Upper lobe of right lung (tissue), 1 donor: Measurements from ENCODE around the gene CBFA2T3. TPM values are rescaled to one million over a fixed set of nuclear protein-coding genes. Genes with fewer than 3 reads are reported as not detected.

Source experiments
- ATAC-seq: fragments of 200-7000 bp; cut with Tn5 transposase; one replicate; pipeline ENCODE4 v1.9.1; 2020; ENCODE audit warnings: mild to moderate bottlenecking, moderate library complexity
- DNase-seq: peaks from one replicate; pipeline ENCODE4 v3.0.0-alpha.2; 2020
- H3K27ac ChIP-seq: fragments of 200-600 bp; one replicate; pipeline ENCODE4 v1.8.0; 2022
- H3K27me3 ChIP-seq: fragments of 200-600 bp; one replicate; pipeline ENCODE4 v1.8.0; 2022; ENCODE audit warnings: mild to moderate bottlenecking
- H3K36me3 ChIP-seq: fragments of 200-600 bp; one replicate; pipeline ENCODE4 v1.8.0; 2022
- H3K4me1 ChIP-seq: fragments of 200-600 bp; one replicate; pipeline ENCODE4 v1.8.0; 2022
- H3K4me3 ChIP-seq: fragments of 200-600 bp; one replicate; pipeline ENCODE4 v1.8.0; 2022; ENCODE audit warnings: mild to moderate bottlenecking
- H3K9me3 ChIP-seq: fragments of 200-600 bp; one replicate; pipeline ENCODE4 v1.8.0; 2022
- CTCF ChIP-seq: fragments of 200-600 bp; IDR thresholded peaks from one replicate; pipeline ENCODE4 v1.8.0; 2022; ENCODE audit warnings: antibody characterized with exemption
- intact Hi-C: fragments of 100-400 bp; cut with DNase I; formaldehyde crosslinking; loops from one replicate; pipeline ENCODE4 v1.11.0; 2022
- total RNA-seq: library from RNA; stranded (reverse); fragmentation: NEBNext Ultra II Directional; extraction: Animal tissue kit (Norgen Biotek cat#: 25700); gene quantifications from one replicate; pipeline ENCODE4 v1.2.1, GENCODE V29; 2021
- donor health status: DM: no; HTN: yes; CAD: no; lungs with severe emphysema.

CBFA2T3 gene
- total RNA-seq, 1 donor from 2014 or later: 19.0 TPM

DNA sequence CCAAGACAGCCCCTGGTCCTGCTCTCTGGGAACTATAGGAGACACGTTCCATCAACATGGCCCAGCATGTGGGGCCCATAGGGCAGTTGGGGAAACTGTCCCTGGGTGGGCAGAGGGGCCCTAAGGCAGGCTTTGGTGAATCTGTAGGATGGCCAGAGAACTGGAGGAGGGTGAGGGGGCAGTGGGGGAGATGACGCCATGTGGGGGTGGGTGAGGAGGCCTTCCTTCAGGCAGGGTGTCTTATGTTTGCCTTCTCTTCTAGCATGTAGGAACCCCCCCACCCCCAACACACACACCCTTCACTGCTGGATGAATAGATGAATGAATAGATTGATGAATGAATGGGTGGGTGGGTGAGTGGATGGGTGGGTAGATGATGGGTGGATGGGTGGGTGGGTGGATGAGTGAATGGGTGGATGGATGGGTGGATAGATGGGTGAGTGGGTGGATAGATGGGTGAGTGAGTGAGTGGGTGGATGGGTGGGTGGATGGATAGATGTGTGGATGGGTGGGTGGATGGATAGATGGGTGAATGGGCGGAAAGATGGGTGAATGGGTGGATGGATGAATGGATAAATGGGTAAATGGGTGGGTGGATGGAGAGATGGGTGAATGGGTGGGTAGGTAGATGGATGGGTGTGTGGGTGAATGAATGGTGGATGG lies 2.5 kb upstream of the CBFA2T3 start:
- peaks cover 17% of the 10 kb centered on the region for H3K27me3 ChIP-seq
- intact Hi-C loops: no loop called here

GRCh38 chr16:88978608-88979346 lies 1.8 kb upstream of the CBFA2T3 start:
- peaks cover 17% of the 10 kb centered on the region for H3K27me3 ChIP-seq
- DNase-seq: no peak
- no peaks in the 10 kb centered on the region for H3K9me3 ChIP-seq
- H3K36me3 ChIP-seq: no peaks in the 10 kb centered on the region
- peaks cover 23% of the 10 kb centered on the region for H3K4me1 ChIP-seq
- H3K27ac ChIP-seq: no peak overlapping the region
- intact Hi-C loops: no loop called here
- TF ChIP-seq CTCF: no peak
- no peak overlapping the region for H3K4me3 ChIP-seq
- ATAC-seq: no peak

More for the DNA sequence above, 2.5 kb upstream of the CBFA2T3 start:
- peaks cover 23% of the 10 kb centered on the region for H3K4me1 ChIP-seq
- H3K4me3 ChIP-seq: no peak overlapping the region
- no peak for DNase-seq
- no peaks in the 10 kb centered on the region for H3K36me3 ChIP-seq
- no peak overlapping the region for H3K27ac ChIP-seq
- ATAC-seq: no peak
- no peaks in the 10 kb centered on the region for H3K9me3 ChIP-seq
- TF ChIP-seq CTCF: no peak

DNA sequence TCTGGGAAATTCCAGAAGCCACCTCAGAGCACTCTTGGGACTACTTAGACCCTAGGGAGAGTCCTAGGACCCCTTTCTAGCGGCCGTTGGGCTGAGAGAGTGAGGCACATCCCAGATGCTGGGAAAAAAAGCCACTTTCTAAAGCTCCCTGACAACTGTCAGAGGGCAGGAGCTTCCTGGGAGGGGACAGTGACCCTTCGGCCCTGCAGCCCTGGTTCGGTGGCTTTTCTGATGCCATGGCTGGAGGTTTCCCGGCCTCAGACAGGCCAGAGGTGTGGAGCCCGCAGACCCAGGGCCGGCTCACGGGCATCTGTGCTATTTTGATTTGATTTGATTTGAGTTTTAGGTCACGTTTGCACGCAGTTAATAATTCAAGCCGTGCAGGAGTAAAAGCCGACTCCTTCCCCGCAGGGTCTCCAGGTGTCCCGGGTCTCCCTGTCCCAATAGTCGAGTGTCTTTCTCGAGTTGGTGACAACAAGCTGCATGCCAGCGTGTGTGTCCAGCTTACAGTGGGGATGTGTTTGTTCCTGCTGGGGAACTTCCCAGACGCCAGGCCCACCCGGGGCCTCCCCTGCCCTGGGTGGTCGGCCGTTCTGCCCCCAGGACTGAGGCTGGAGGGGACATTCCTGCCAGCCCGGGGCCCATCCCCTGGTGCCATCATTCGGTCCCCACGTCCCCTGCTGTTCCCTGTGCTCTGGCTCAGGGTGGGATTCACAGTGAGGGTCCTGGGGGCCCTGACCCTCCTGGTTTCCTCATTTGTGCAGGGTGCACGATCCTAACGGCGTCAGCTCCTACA lies 1.0 kb upstream of the CBFA2T3 start:
- Histone ChIP-seq H3K27ac (no peak overlapping the region), H3K27me3 (peaks cover 17% of the 10 kb centered on the region), H3K9me3 (no peaks in the 10 kb centered on the region), H3K4me1 (peaks cover 23% of the 10 kb centered on the region), H3K4me3 (no peak overlapping the region), H3K36me3 (no peaks in the 10 kb centered on the region)
- DNase-seq (no peak), ATAC-seq (no peak)
- intact Hi-C loops: no loop called here
- TF ChIP-seq CTCF: no peak

DNA sequence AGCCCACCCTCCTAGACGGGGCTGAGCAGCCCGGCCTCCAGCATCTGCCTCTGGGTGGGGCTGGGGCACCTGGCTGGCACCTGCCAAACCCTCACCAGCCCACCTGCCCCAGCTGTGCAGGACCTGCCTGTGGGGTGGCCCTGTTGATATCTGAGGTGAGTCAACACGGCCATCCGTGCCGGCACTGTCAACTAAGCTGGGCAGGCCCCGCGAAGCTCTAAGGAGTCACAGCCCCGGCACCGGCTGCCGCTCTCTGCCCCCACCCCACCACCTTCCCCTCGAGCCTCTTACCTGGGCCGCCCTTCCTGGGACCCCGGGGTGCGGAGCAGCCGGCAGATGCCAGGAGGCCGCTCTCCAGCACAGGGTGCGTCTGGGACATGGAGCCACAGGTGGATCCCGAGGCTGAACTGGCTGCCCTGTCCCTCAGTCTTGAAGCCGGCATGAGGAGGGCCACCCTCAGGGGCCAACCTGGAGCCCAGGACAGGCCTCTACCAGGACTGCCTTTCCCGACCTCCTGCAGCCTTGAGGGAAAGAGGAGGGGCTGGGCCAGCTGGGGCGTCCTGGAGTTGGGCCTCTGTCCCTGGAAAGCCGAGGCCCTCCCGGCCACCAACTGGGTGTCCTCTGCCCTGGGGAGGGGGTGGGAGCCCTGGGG lies 515 bp downstream of the CBFA2T3 start:
- no peak for DNase-seq
- ATAC-seq: no peak
- H3K27ac ChIP-seq: peak overlapping the region; percentile 36
- peaks cover 17% of the 10 kb centered on the region for H3K27me3 ChIP-seq
- H3K9me3 ChIP-seq: no peaks in the 10 kb centered on the region
- peaks cover 23% of the 10 kb centered on the region for H3K4me1 ChIP-seq
- TF ChIP-seq CTCF: no peak
- H3K4me3 ChIP-seq: peak overlapping the region; percentile 37
- intact Hi-C loops: no loop called here
- H3K36me3 ChIP-seq: no peaks in the 10 kb centered on the region

GRCh38 chr16:88975511-88976061 lies 1.4 kb downstream of the CBFA2T3 start:
- peak overlapping the region; percentile 37 for H3K4me3 ChIP-seq
- H3K36me3 ChIP-seq: no peaks in the 10 kb centered on the region
- intact Hi-C loops: no loop called here
- DNase-seq: no peak
- no peak overlapping the region for H3K27ac ChIP-seq
- no peaks in the 10 kb centered on the region for H3K9me3 ChIP-seq
- no peak for ATAC-seq
- peaks cover 17% of the 10 kb centered on the region for H3K27me3 ChIP-seq
- peaks cover 23% of the 10 kb centered on the region for H3K4me1 ChIP-seq
- no peak for TF ChIP-seq CTCF
